ENCODE measurements around the gene AFF2.

Gene AFF2

DNA sequence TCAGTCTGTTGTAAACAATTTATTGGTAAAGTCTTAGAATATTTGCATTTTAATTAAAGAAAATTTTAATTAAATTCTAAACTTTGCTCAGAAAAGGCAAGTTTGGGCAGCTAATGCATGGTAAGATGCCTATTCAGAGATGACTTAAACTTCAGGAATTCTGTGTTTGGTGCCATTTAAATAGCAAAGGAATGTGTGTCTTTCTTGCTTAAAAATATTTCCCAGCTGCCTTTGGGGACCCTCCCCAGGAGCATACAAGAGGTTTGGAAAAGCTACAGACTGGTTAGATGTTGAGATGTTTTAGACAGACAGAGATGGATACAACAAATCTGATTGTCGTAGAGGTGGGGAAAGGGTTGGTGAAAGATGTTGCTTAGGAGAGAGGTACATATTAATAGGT lies 36.5 kb downstream of the AFF2 start:
- no peak overlapping the region for H3K4me3 ChIP-seq (ENCODE audit: low read depth, low read length)
- TF ChIP-seq, protein P1, sequence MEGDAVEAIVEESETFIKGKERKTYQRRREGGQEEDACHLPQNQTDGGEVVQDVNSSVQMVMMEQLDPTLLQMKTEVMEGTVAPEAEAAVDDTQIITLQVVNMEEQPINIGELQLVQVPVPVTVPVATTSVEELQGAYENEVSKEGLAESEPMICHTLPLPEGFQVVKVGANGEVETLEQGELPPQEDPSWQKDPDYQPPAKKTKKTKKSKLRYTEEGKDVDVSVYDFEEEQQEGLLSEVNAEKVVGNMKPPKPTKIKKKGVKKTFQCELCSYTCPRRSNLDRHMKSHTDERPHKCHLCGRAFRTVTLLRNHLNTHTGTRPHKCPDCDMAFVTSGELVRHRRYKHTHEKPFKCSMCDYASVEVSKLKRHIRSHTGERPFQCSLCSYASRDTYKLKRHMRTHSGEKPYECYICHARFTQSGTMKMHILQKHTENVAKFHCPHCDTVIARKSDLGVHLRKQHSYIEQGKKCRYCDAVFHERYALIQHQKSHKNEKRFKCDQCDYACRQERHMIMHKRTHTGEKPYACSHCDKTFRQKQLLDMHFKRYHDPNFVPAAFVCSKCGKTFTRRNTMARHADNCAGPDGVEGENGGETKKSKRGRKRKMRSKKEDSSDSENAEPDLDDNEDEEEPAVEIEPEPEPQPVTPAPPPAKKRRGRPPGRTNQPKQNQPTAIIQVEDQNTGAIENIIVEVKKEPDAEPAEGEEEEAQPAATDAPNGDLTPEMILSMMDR (IDR thresholded peaks at IDR 0.05; ENCODE audit: low read depth, low read length) = no peak

DNA sequence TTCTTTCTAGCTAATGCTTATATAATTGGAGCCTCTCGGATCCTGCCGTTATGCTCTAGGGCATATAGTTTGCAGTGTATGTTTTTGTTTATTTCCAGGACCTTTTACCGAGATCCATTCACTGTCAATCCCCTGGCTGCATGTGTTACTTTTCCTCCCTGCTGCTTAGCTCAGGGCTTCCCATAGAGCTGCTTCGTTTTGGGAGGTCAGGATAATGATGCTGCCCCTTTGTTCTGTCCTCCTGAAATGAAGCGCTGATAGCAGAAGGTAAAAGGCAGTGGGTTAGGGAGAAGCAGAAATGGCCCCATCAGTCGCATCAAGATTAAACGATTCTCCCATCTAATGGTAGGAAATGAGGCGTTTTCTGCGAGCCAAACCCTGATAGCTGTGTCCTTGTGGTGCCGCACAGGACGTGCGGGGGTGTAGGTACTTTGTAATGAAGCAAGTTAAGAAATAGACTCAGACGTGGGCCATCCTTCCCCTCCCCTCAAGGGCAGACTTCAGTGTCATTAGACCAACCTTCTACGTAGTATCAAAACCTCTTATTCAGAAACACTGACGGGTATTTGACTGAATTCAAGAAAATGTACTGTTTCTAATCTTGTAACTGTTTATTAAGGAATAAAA lies 37.3 kb downstream of the AFF2 start:
- no peak overlapping the region for H3K4me3 ChIP-seq (ENCODE audit: low read depth, low read length)
- TF ChIP-seq, protein P1 (IDR thresholded peaks at IDR 0.05; ENCODE audit: low read depth, low read length) = no peak

DNA sequence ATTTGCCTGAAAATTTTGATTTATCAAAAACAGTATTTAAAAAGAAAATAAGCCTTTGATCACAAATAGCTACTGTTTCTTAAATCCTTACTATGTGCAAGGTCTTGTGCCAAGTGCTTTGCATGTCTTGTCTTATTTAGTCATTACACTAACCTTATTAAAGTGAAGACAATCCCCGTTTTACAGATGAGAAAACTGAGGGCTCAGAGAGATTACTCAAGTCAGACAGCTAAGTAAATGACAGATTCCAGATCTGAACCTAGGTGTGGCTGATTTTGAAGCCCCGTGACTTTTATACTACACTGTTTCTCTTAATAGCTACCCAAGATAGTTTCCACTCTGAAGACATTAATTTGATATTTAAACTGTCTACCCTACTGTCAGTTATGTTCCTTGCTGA lies 38.2 kb downstream of the AFF2 start:
- no peak overlapping the region for H3K4me3 ChIP-seq (ENCODE audit: low read depth, low read length)
- TF ChIP-seq, protein P1 (IDR thresholded peaks at IDR 0.05; ENCODE audit: low read depth, low read length) = no peak

DNA sequence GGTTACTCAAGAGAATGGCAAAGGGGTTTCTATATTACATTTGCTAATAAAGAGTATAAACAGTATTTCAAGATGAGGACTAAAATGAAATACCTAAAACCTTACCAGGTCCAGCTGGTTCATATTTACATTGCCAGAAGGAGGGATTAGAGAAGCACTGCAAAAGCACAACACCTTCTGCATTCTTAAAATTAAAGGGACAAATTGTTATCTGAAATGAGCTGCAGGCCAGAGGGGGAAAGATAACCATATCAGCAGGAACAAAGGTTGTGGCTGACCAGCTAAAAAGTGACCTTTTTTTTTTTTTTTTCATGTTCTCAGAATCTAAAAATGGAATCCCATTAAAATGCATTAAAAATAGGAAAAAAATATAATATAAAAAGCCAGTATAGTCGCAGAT lies 39.7 kb downstream of the AFF2 start:
- TF ChIP-seq, protein P1 (IDR thresholded peaks at IDR 0.05; ENCODE audit: low read depth, low read length) = no peak
- no peak overlapping the region for H3K4me3 ChIP-seq (ENCODE audit: low read depth, low read length)

DNA sequence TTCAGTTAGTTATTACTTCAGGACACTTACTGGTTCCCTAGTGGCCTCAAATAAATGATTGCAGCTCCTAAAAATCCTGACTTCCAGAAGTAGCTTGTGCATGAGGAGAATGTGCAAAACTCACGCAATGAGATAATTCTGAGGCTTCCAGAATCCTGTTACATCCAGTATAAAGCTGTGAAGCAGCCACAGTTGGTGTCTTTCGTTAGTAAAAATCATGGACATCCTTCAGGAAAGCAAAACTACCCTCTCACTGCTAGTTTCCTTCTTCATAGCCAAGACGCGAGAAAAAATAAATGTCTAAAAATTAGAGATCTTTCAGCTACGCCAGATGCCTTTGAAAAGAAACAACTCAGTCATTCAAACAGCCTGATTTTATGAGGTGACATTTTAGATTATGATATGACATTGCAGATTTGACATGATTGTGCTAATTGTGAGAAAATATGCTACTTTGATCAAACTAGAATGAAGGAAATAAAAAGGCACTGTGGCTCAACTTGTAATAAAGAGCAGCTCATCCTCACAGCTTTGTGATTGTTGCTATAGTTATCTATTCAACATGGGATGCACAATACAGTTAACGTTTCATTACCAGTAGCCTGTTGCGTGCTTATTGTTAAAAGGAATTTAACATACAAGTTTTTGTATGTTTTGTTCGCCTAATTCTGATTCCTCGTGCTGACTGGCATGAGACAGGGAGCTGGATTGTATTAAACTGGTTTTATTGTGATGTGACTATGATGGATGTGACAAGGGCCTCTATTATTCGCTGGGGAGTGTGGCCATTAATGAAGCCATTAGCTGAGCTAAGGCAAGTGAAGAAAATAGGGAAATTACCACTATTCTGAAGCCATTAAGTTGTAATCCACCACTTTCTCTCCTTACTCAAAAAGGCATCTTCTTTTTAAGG lies 40.5 kb downstream of the AFF2 start:
- no peak overlapping the region for H3K4me3 ChIP-seq (ENCODE audit: low read depth, low read length)
- TF ChIP-seq, protein P1 (IDR thresholded peaks at IDR 0.05; ENCODE audit: low read depth, low read length) = no peak

DNA sequence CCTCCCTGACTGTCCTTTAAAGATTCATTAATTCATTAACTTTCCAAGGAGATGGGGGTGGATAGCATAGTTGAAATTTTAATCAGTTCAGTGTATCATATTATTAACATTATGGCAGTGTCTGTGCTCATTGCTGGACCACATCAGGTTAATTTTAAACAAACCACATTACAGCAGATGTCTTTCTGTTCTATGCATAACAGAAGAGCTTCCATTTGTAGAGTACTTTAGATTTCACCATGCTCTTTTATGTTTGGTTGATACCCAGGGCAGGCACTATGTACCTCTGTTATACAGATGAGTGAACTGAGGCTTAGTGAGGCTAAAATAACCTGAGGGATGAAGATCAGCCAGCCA lies 41.1 kb downstream of the AFF2 start:
- TF ChIP-seq, protein P1 (IDR thresholded peaks at IDR 0.05; ENCODE audit: low read depth, low read length) = no peak
- no peak overlapping the region for H3K4me3 ChIP-seq (ENCODE audit: low read depth, low read length)
